GM12878 (cell line): ENCODE measurements around the gene PRDX1. TPM values are rescaled to one million over a fixed set of nuclear protein-coding genes. Genes with fewer than 3 reads are reported as not detected.

Source experiments
- ATAC-seq: fragments of 200-7000 bp; cut with Tn5 transposase; 3 replicates; pipeline ENCODE4 v1.9.1; 2020; ENCODE audit warnings: mild to moderate bottlenecking, moderate library complexity
- BruUV-seq: library from RNA; stranded (reverse); fragments of 400-500 nt; replicated peaks from 2 replicates; lab custom pipeline; 2021; lab: Mats Ljungman, UMichigan
- CTCF ChIA-PET: fragments of 300-600 bp; sonication (Branson Sonifier 250); formaldehyde crosslinking; extraction: SDS; loops from one replicate; lab custom pipeline; 2021; ENCODE audit warnings: inconsistent platforms; lab: Yijun Ruan, JAX
- POLR2A ChIA-PET: fragments of 350-600 bp; formaldehyde crosslinking; extraction: SDS; loops from one replicate; lab custom pipeline; 2021; ENCODE audit warnings: inconsistent platforms; lab: Charles Lee
- RAD21 ChIA-PET: fragments of 300-600 bp; sonication (Branson Sonifier 250); formaldehyde crosslinking; loops from one replicate; lab custom pipeline; 2023; ENCODE audit warnings: antibody characterized with exemption; ENCODE audit not compliant: unreplicated experiment; lab: Charles Lee
- SMC1A ChIA-PET: fragments of 300-600 bp; sonication (Branson Sonifier 250); formaldehyde crosslinking; loops from one replicate; lab custom pipeline; 2023; ENCODE audit not compliant: unreplicated experiment, uncharacterized antibody; lab: Charles Lee
- DNase-seq: peaks from one replicate; pipeline ENCODE4 v3.0.0-alpha.2; 2011; ENCODE audit warnings: low read depth, low spot score
- FAIRE-seq: peaks from 3 replicates; lab custom pipeline; 2011; peaks lifted over from hg19 to GRCh38; lab: Jason Lieb, UNC
- H2AFZ ChIP-seq: 2 replicates; pipeline ENCODE4 v1.6.0; 2011; ENCODE audit warnings: low read depth, low read length, control low read depth; ENCODE audit not compliant: control insufficient read depth
- H3K27ac ChIP-seq: 2 replicates; pipeline ENCODE4 v1.5.1; 2011; ENCODE audit warnings: control low read depth; ENCODE audit not compliant: control insufficient read depth, insufficient read depth
- H3K27me3 ChIP-seq, 2 experiments: replicated peaks in 1 of 2; 2 replicates each; pipeline versions ENCODE4 v1.6.0 to v1.6.1; 2011; ENCODE audit warnings: low read length in 1 of 2; ENCODE audit not compliant: control insufficient read depth in 2 of 2, insufficient read depth in 2 of 2
- H3K36me3 ChIP-seq, 2 experiments: 2 replicates each; pipeline ENCODE4 v1.5.1; 2011; ENCODE audit warnings: low read length in 1 of 2; ENCODE audit not compliant: control insufficient read depth in 2 of 2, insufficient read depth in 2 of 2
- H3K4me1 ChIP-seq: 2 replicates; pipeline ENCODE4 v1.6.1; 2011; ENCODE audit warnings: mild to moderate bottlenecking, low read length, moderate library complexity, mixed read lengths; ENCODE audit not compliant: control insufficient read depth, insufficient read depth
- H3K4me2 ChIP-seq: 2 replicates; pipeline ENCODE4 v1.6.0; 2011; ENCODE audit warnings: control low read depth; ENCODE audit not compliant: control insufficient read depth, insufficient read depth
- H3K4me3 ChIP-seq: fragments of 200-600 bp; sonication (generic); 2 replicates; pipeline ENCODE4 v1.5.1; 2016
- H3K79me2 ChIP-seq: 2 replicates; pipeline ENCODE4 v1.6.0; 2011; ENCODE audit warnings: low read length; ENCODE audit not compliant: control insufficient read depth, insufficient read depth
- H3K9ac ChIP-seq: 2 replicates; pipeline ENCODE4 v1.8.0; 2011; ENCODE audit warnings: low read length, control low read depth, mixed read lengths; ENCODE audit not compliant: control insufficient read depth, insufficient read depth
- H3K9me3 ChIP-seq: replicated peaks from 3 replicates; pipeline ENCODE4 v1.5.1; 2011; ENCODE audit warnings: mild to moderate bottlenecking, low read length; ENCODE audit not compliant: control insufficient read depth, insufficient read depth
- H4K20me1 ChIP-seq: 2 replicates; pipeline ENCODE4 v1.6.0; 2011; ENCODE audit not compliant: control insufficient read depth, insufficient read depth
- BHLHE40 ChIP-seq, 2 experiments: fragments of 450-650 bp in 1 of 2; IDR thresholded peaks; 2 replicates each; pipeline ENCODE4 v1.6.1; 2011 to 2017; ENCODE audit warnings: low read depth in 2 of 2, borderline replicate concordance in 1 of 2, improper control_type of control experiment in 1 of 2, low read length in 1 of 2, mild to moderate bottlenecking in 1 of 2
- EP300 ChIP-seq, 2 experiments: fragments of 150-350 bp in 1 of 2; IDR thresholded peaks; 2 replicates each; pipeline ENCODE4 v1.6.1; 2011 to 2012; ENCODE audit warnings: low read depth in 2 of 2, low read length in 2 of 2, borderline replicate concordance in 1 of 2, improper control_type of control experiment in 1 of 2, inconsistent platforms in 1 of 2; ENCODE audit not compliant: control insufficient read depth in 1 of 2
- FOXM1 ChIP-seq: IDR thresholded peaks from 2 replicates; pipeline ENCODE4 v1.6.1; 2012; ENCODE audit warnings: low read depth, mild to moderate bottlenecking, inconsistent platforms, low read length, moderate library complexity
- MAX ChIP-seq: IDR thresholded peaks from 2 replicates; pipeline ENCODE4 v1.6.1; 2012; ENCODE audit warnings: low read depth, low read length, improper control_type of control experiment
- NRF1 ChIP-seq: conservative IDR thresholded peaks from 2 replicates; pipeline ENCODE4 v1.6.1; 2011; ENCODE audit warnings: mild to moderate bottlenecking, low read depth, low read length, improper control_type of control experiment
- RAD51 ChIP-seq: fragments of 450-650 bp; IDR thresholded peaks from 2 replicates; pipeline ENCODE4 v1.6.1; 2016; ENCODE audit warnings: moderate library complexity, mild to moderate bottlenecking, inconsistent platforms
- SMAD1 ChIP-seq: fragments of 450-650 bp; IDR thresholded peaks from 2 replicates; pipeline ENCODE4 v1.6.1; 2018; ENCODE audit warnings: mild to moderate bottlenecking, low read depth; ENCODE audit not compliant: partially characterized antibody
- SP1 ChIP-seq: IDR thresholded peaks from one replicate; pipeline ENCODE4 v1.6.1; 2011; ENCODE audit warnings: low read depth, low read length
- YY1 ChIP-seq: IDR thresholded peaks from 2 replicates; pipeline ENCODE4 v1.6.1; 2011; ENCODE audit warnings: low read depth, mild to moderate bottlenecking, low read length
- ZBTB40 ChIP-seq: fragments of 450-650 bp; IDR thresholded peaks from 2 replicates; pipeline ENCODE4 v1.6.1; 2016; ENCODE audit warnings: mild to moderate bottlenecking, moderate library complexity, borderline replicate concordance
- ZNF592 ChIP-seq: fragments of 450-650 bp; IDR thresholded peaks from 2 replicates; pipeline ENCODE4 v1.6.1; 2017; ENCODE audit warnings: mild to moderate bottlenecking, moderate library complexity
- WGBS: methylation state at CpG from one replicate; pipeline ENCODE4 v1.1.6; 2016; ENCODE audit warnings: low lambda C conversion rate; ENCODE audit not compliant: insufficient replicate concordance, insufficient coverage; ENCODE audit errors: missing lambda C conversion rate; 5-methylcytosine and 5-hydroxymethylcytosine counted together
- in situ Hi-C: fragments of 300-500 bp; cut with MboI; formaldehyde crosslinking; loops from 9 replicates; pipeline ENCODE4 v1.14.3; 2018; ENCODE audit warnings: mixed read lengths
- intact Hi-C: fragments of 100-400 bp; cut with micrococcal nuclease; formaldehyde crosslinking; loops from one replicate; pipeline ENCODE4 v1.14.2; 2022; ENCODE audit not compliant: unreplicated experiment
- polyA plus RNA-seq, 11 experiments: library from polyadenylated mRNA; depleted of rRNA in 4 of 11; unstranded in 6 of 11; stranded (reverse) in 5 of 11; fragments of >200 nt; fragmentation: Nextera tagmentation in 4 of 11; fragmentation: Illumina TruSeq in 1 of 11; extraction: Ambion mirVana in 4 of 11; extraction: Trizol in 1 of 11; gene quantifications; 1 replicate in 1 of 11; 2 replicates in 10 of 11; pipeline versions ENCODE4 v1.2.1 to v1.2.3, GENCODE V29; 2011 to 2016; ENCODE audit warnings: inconsistent platforms in 2 of 11, missing spikeins in 2 of 11, low read depth in 1 of 11
- total RNA-seq, 4 experiments: library from RNA; depleted of rRNA in 3 of 4; stranded (reverse); fragments of >200 nt in 3 of 4; fragmentation: Illumina TruSeq in 1 of 4; extraction: Trizol in 1 of 4; gene quantifications; 2 replicates each; pipeline versions ENCODE4 v1.2.1 to v1.2.3, GENCODE V29; 2013 to 2021

PRDX1 gene
- total and polyA plus RNA-seq, 10 of the 15 experiments (the other 5 are each of a cell fraction or from before 2014, with no cell fraction given) = 659 to 1,775 (median 811) TPM

GRCh38 chr1:45550401-45551351, 29.0 kb upstream of the PRDX1 start, which contains the start of gene AKR1A1:
Gene AKR1A1, plus strand, starts transcription at chr1:45550826. Its CDS starts 10,969 bp downstream, at chr1:45561795.
- ChIA-PET RAD21 (interaction anchor here (0.6 to 1.8 kb wide), 14 partner anchors 11 to 135 kb away, joined by 3 to 20 read pairs (median 6); partner anchors contain the start of genes CCDC163, GPBP1L1, MMACHC and NASP), SMC1A (interaction anchor here (0.6 to 3.4 kb wide), 18 partner anchors 9 to 236 kb away, joined by 3 to 22 read pairs (median 6); partner anchors contain the start of genes CCDC163, MMACHC, PRDX1 and TESK2), POLR2A (interaction anchor here (0.6 to 6.4 kb wide), 10 partner anchors 8 to 242 kb away, joined by 3 to 105 read pairs (median 6); partner anchors contain the start of genes CCDC163, GPBP1L1, MMACHC and MUTYH), CTCF (interaction anchor here (0.9 to 5.7 kb wide), 11 partner anchors 9 to 191 kb away, joined by 3 to 48 read pairs (median 4); partner anchors contain the start of genes CCDC163, MMACHC, PRDX1 and TESK2)
- Histone ChIP-seq H2AFZ (peak within 1 kb of the TSS; percentile 84), H3K4me3 (peak within 1 kb of the TSS; percentile 87), H3K9me3 (no peaks in the 10 kb centered on the region; the same call in 1 of the 3 replicates), H4K20me1 (no peaks in the 10 kb centered on the region), H3K27ac (peak within 1 kb of the TSS; percentile 91), H3K27me3 (no peaks in the 10 kb centered on the region), H3K9ac (peak within 1 kb of the TSS; percentile 94), H3K4me1 (peaks cover 16% of the 10 kb centered on the region), H3K79me2 (peaks cover 36% of the 10 kb centered on the region), H3K36me3 (peaks cover 0 to 7% of the 10 kb centered on the region in 2 experiments; a peak in 2 of 4 replicates), H3K4me2 (peak within 1 kb of the TSS; percentile 82)
- BruUV-seq = TSS peak; percentile 100
- intact Hi-C loops (loop anchor here (5.0 kb wide), 1 partner anchor 48 kb away; the partner anchor contains the start of genes CCDC163 and MMACHC), in situ Hi-C loops (no loop called here)
- WGBS = 1% methylated on average over 47 of the region's 47 CpGs
- peak; percentile 35 for FAIRE-seq
- peak; percentile 94 for ATAC-seq
- DNase-seq = peak; percentile 74
- TF ChIP-seq ZNF592 = no peak
- peak; percentile 6 for TF ChIP-seq SMAD1
- TF ChIP-seq ZBTB40 = peak; percentile 79
- TF ChIP-seq EP300 (IDR thresholded peaks at IDR 0.05; ENCODE audit: borderline replicate concordance in 1 of 2, control insufficient read depth in 1 of 2, low read depth in 2 of 2, low read length in 2 of 2) = no peak
- no peak for TF ChIP-seq YY1
- TF ChIP-seq BHLHE40 (IDR thresholded peaks at IDR 0.05; ENCODE audit: borderline replicate concordance in 1 of 2, low read depth in 2 of 2, low read length in 1 of 2) = peak; percentile 78 to 86
- peak; percentile 12; the same call in 1 of the 2 replicates for TF ChIP-seq NRF1
- peak; percentile 97 for TF ChIP-seq MAX
- 0 out of 2 replicates have a peak, but pooled peaks have one; percentile 12 for TF ChIP-seq FOXM1
- peak; percentile 47 for TF ChIP-seq SP1
- peak; percentile 94 for TF ChIP-seq RAD51
